HTERT RPE-1 (cell line): ENCODE results near the gene SUCO.
"Not testable (repeated sequence)": the region's sequence is repeated elsewhere in the genome, so short reads cannot be mapped to it uniquely, and the experiment has no call there.

ENCODE experiments used
- in situ Hi-C: fragments of 300-500 bp; cut with MboI; formaldehyde crosslinking; loops from 4 replicates; pipeline ENCODE4 v1.14.3; 2020; ENCODE audit warnings: low sequenced_read_pairs

The SUCO gene

DNA sequence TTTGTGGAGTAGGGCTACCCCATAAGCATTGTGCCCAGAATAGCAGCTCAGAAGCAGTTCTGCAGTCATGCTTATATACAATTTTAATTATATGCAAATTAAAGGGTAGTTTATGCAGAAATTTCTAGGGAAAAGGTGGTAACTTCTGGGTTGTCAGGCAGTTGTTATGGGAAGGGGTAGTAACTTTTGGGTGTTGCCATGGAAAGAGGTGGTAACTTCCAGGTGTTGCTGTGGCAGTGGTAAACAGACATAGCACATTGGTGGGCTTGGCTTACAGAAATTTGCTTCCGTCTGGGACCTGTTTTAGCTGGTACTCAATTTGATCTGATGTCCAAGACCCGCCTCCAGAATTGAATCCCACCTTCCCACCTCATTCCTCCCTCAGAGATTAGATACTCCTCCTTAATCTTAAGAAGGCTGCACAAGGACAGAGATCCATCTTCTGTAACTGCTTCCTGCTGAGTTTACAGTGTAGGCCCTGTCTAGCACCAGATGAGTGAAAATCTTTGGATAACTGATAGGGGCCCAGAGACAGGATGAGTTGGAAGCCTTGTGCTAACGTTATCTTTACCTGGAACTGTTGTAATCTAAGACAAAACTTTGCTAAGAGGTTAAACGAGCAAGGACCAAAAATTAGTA, 26.7 kb downstream of the SUCO start:
- in situ Hi-C loops = no loop called here

DNA sequence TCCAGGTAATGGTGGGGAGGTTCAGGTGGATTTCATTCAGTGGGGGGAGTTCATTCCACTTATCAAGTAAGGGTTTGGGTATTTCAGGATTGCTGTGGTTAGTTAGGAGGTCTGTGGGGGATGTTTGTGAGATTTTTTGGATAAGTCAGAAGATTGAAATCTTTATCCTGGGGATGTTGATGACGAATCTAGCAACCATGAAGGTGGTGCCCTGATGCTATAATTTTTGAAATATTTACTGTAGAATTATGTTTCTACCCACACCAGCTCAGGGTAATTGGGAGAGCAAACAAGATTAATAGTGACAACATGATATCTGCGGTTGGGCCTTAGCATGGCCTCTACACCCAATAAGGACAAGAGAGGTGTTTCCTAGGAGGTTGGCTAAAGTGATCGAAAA, 28.3 kb downstream of the SUCO start:
- in situ Hi-C loops = no loop called here

- in situ Hi-C loops = no loop called here
Measured at GRCh38 chr1:172566196-172566997, 33.4 kb downstream of the SUCO start.

DNA sequence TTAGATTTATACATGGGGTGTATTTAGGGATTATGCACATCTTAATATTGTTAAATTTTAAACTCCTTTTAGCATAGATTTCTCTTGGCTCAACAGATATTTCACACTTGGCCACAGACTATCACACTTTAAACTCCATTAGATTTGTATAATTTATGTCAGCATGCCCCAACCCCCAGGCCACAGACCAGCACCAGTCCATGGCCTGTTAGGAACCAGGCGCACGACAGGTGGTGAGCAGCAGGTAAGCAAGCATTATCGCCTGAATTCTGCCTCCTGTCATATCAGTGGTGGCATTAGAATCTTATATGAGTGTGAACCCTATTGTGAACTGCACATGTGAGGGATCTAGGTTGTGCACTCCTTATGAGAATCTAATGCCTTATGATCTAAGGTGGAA, 34.8 kb downstream of the SUCO start:
- in situ Hi-C loops = no loop called here

DNA sequence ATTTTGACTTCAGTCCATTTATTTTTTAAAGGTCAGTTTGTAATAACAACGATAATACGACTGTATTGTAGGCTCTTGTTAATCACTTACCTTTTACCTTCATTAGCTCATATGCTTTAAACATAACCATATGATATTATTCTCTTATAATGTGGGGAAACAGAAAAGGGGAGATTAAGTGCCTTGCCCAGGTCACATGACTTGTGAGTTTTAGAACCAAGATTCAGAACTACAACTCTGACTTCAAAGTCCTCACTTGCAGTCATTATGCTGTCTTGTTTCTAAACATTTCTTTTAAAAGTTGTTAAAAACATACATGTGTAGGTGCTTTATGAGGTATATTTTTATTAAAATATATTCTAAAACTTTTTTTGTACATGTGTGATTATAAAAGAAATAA, 41.1 kb downstream of the SUCO start:
- in situ Hi-C loops = no loop called here

GRCh38 chr1:172578586-172578985, 45.6 kb downstream of the SUCO start:
- in situ Hi-C loops = no loop called here

DNA sequence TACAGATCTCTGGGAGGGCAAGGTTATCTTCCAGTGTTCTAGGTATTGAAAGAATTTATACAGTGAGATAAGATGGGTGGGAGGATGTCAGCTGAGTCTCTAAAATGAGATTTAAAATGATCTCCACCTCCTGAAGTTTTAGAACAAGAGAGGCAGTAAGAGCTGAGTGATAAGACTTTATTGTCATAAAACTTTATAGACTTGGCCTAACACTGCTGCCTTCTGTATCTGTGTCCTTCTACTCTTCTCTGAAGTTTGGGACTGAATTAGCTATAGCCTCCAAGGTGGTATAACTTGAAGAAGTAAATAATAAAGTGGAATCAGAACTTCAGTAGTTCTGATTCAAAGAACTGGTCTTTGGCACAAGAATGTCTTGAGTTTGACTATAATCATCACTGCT, 48.3 kb downstream of the SUCO start:
- in situ Hi-C loops = no loop called here

GRCh38 chr1:172581779-172582178, 48.8 kb downstream of the SUCO start:
- in situ Hi-C loops = no loop called here

DNA sequence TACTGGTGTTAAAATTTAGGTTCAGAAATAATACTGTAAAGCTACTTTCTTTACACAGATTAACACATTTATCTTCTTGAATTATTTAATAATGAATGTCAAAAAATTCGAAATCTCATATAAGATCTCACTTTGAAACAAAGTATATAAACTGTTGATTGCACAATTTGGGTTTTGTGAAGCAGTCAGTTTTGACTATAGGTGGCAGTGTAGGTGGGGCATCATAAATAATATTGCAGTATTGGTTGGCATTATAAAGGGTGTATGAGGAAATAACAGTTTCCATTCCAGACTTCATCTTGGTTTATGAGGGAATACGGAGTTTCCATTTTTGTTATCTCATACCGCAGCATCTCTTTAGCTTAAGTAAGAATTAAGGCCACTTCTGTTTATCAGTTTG, 49.9 kb downstream of the SUCO start:
- in situ Hi-C loops = no loop called here

DNA sequence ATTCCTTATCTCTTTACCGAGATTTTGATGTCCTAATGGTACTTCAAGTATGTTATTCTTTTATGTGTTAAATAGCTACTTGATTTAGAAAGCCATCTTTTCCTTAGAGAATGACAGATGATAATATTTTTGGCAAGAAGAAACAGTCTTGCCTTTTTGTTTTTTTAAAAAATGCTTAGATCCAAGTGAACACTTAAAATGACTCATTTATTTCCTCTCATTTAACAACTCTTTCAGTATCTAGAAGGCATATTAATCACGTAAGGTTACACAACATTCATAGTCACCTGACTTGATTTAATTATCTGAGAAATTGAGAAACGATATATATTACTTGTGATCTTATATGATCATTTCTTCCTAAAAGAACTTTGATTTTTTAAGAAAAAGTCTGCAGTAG, 52.4 kb downstream of the SUCO start:
- in situ Hi-C loops = no loop called here

GRCh38 chr1:172585861-172586260, 52.9 kb downstream of the SUCO start:
- in situ Hi-C loops = no loop called here

GRCh38 chr1:172588296-172589291, 55.6 kb downstream of the SUCO start:
- in situ Hi-C loops = no loop called here

- in situ Hi-C loops = no loop called here
Measured at GRCh38 chr1:172589553-172589952, 56.6 kb downstream of the SUCO start.

DNA sequence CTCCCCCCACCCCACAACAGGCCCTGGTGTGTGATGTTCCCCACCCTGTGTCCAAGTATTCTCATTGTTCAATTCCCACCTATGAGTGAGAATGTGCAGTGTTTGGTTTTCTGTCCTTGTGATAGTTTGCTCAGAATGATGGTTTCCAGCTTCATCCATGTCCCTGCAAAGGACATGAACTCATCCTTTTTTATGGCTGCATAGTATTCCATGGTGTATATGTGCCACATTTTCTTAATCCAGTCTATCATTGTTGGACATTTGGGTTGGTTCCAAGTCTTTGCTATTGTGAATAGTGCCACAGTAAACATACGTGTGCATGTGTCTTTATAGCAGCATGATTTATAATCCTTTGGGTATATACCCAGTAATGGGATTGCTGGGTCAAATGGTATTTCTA, 58.5 kb downstream of the SUCO start:
- in situ Hi-C loops = not testable (repeated sequence)

DNA sequence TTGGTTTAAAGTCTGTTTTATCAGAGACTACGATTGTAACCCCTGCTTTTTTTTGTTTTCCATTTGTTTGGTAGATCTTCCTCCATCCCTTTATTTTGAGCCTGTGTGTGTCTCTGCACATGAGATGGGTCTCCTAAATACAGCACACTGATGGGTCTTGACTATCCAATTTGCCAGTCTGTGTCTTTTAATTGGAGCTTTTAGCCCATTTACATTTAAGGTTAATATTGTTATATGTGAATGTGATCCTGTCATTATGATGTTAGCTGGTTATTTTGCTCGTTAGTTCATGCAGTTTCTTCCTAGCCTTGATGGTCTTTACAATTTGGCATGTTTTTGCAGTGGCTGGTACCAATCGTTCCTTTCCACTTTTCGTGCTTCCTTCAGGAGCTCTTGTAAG, 62.1 kb downstream of the SUCO start:
- in situ Hi-C loops = not testable (repeated sequence)

- in situ Hi-C loops = not testable (repeated sequence)
Measured at GRCh38 chr1:172596782-172597181, 63.8 kb downstream of the SUCO start.

DNA sequence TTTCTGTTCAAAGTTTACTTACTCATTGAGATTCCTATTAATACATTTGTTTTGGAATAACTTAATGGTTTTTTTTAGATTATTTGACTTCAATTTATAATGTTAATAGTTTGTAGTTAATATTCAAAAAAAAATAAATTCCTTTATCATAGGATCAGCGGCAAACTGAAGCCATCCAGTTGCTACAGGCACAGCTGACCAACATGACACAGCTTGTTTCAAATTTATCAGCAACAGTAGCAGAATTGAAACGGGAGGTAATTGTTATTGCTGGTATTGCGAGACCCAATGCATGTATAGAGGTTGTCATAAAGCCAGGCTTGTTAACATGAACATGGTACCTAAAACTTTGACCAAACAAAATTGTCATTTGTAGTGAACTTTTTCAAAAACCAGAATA, 67.0 kb downstream of the SUCO start:
- in situ Hi-C loops = no loop called here

DNA sequence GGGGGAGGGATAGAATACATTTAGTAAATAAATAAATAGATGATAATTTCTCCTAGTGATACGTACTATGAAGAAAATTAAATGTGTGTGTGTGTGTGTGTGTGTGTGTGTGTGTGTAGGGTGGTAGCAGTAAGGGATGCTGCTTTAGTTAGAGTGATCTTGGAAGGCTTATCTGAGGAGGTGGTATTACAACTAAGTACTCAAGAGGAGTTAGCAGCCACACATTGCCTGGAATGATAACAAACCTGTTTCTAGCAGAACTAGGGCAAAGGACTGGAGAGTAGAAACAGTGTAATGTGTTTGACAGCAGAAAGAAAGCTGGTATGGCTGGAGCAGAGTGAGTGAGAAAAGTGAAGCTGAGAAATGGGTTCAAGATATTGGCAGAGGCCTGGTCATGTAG, 67.7 kb downstream of the SUCO start:
- in situ Hi-C loops = no loop called here

DNA sequence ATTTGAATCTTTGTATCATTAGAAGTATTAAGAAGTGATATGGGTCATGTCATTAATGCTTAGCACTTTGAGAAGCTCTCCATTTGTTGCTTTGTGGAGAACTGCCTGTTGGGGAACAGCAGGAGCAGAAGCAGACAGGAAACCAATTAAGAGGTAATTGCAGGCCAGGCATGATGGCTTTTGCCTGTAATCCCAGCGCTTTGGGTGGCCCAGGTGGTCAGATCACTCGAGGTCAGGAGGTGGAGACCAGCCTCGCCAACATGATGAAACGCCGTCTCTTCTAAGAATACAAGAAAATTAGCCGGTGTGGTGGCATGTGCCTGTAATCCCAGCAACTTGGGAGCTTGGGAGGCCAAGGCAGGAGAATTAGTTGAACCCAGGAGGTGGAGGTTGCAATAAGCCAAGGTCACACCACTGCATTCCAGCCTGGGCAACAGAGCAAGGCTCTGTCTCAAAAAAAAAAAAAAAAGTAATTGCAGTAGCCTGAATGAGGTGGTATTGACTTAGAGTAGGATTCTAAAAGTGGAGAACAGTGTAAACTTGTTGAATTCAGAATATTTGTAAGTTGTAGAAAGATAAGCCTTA, 68.2 kb downstream of the SUCO start:
- in situ Hi-C loops = no loop called here

DNA sequence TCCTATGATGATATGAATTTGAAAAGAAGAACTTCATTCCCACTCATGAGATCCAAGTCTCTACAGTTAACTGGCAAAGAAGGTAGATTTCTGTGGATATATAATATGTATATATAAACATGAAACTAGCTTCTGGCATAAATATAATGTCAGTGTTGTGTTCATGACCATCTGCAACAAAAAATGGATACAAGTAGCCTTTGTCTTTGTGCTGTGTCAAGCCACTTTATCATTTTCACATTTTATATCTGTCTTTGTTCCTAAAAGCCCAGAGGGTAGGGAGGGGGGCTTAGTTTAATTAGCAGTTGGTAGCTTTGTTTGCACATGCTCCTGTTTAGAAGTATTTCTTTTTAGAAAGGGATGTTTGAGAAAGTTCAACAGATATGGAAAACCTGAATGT, 69.8 kb downstream of the SUCO start:
- in situ Hi-C loops = no loop called here

GRCh38 chr1:172603816-172604215, 70.9 kb downstream of the SUCO start:
- in situ Hi-C loops = no loop called here
